ENCODE measurements around the gene TM9SF4.

The TM9SF4 gene

GRCh38 chr20:32069711-32070110 lies 39.8 kb upstream of the TM9SF4 start:
- H3K4me3 ChIP-seq (ENCODE audit: low read depth, low read length) = no peak overlapping the region
- DNase-seq (ENCODE audit: low read depth) = no peak
- in situ Hi-C loops (cut with HindIII; ENCODE audit: low sequenced_read_pairs) = no loop called here
- TF ChIP-seq CTCF (IDR thresholded peaks at IDR 0.05; ENCODE audit: low read depth, low read length, missing control alignments) = no peak

- H3K4me3 ChIP-seq (ENCODE audit: low read depth, low read length) = no peak overlapping the region
- DNase-seq (ENCODE audit: low read depth) = no peak
- TF ChIP-seq CTCF (IDR thresholded peaks at IDR 0.05; ENCODE audit: low read depth, low read length, missing control alignments) = no peak
- in situ Hi-C loops (cut with HindIII; ENCODE audit: low sequenced_read_pairs) = no loop called here
Observed at GRCh38 chr20:32070282-32070681, 39.2 kb upstream of the TM9SF4 start.

- DNase-seq (ENCODE audit: low read depth) = no peak
- H3K4me3 ChIP-seq (ENCODE audit: low read depth, low read length) = no peak overlapping the region
- TF ChIP-seq CTCF (IDR thresholded peaks at IDR 0.05; ENCODE audit: low read depth, low read length, missing control alignments) = no peak
- in situ Hi-C loops (cut with HindIII; ENCODE audit: low sequenced_read_pairs) = no loop called here
Observed at GRCh38 chr20:32070690-32071213, 38.8 kb upstream of the TM9SF4 start.

- no peak overlapping the region for H3K4me3 ChIP-seq (ENCODE audit: low read depth, low read length)
- no peak for DNase-seq (ENCODE audit: low read depth)
- in situ Hi-C loops (cut with HindIII; ENCODE audit: low sequenced_read_pairs) = no loop called here
- TF ChIP-seq CTCF (IDR thresholded peaks at IDR 0.05; ENCODE audit: low read depth, low read length, missing control alignments) = no peak
Observed at GRCh38 chr20:32071395-32072167, 37.9 kb upstream of the TM9SF4 start.

- no peak overlapping the region for H3K4me3 ChIP-seq (ENCODE audit: low read depth, low read length)
- TF ChIP-seq CTCF (IDR thresholded peaks at IDR 0.05; ENCODE audit: low read depth, low read length, missing control alignments) = no peak
- no peak for DNase-seq (ENCODE audit: low read depth)
- in situ Hi-C loops (cut with HindIII; ENCODE audit: low sequenced_read_pairs) = no loop called here
Observed at GRCh38 chr20:32072168-32072750, 37.3 kb upstream of the TM9SF4 start.

- DNase-seq (ENCODE audit: low read depth) = no peak
- in situ Hi-C loops (cut with HindIII; ENCODE audit: low sequenced_read_pairs) = no loop called here
- TF ChIP-seq CTCF (IDR thresholded peaks at IDR 0.05; ENCODE audit: low read depth, low read length, missing control alignments) = no peak
- H3K4me3 ChIP-seq (ENCODE audit: low read depth, low read length) = no peak overlapping the region
Observed at GRCh38 chr20:32075534-32075933, 34.0 kb upstream of the TM9SF4 start.
